RPMI7951 (cell line): ENCODE measurements around the gene MAP3K20. TPM values are rescaled to one million over a fixed set of nuclear protein-coding genes. Genes with fewer than 3 reads are reported as not detected.
"Not testable (repeated sequence)": the region's sequence is repeated elsewhere in the genome, so short reads cannot be mapped to it uniquely, and the experiment has no call there.

ENCODE experiments used
- DNase-seq: peaks from one replicate; pipeline ENCODE4 v3.0.0-alpha.2; 2012; ENCODE audit warnings: low read depth
- total RNA-seq: library from RNA; depleted of rRNA; stranded (reverse); fragments of >200 nt; shearing (Covaris generic); gene quantifications from 2 replicates; pipeline ENCODE4 v1.2.3, GENCODE V29; 2014

Gene MAP3K20
- total RNA-seq, 1 experiment from 2014 or later = 46.0 TPM

GRCh38 chr2:173087214-173087581 is 11.6 kb downstream of the MAP3K20 start:
- DNase-seq = no peak

- DNase-seq = no peak
Observed at GRCh38 chr2:173087793-173088496, 12.3 kb downstream of the MAP3K20 start.

GRCh38 chr2:173090276-173090877 is 14.7 kb downstream of the MAP3K20 start:
- no peak for DNase-seq

GRCh38 chr2:173090973-173091660 is 15.5 kb downstream of the MAP3K20 start:
- DNase-seq = no peak

GRCh38 chr2:173091910-173092309 is 16.3 kb downstream of the MAP3K20 start:
- DNase-seq = no peak

GRCh38 chr2:173092844-173093402 is 17.3 kb downstream of the MAP3K20 start:
- no peak for DNase-seq

- DNase-seq = not testable (repeated sequence)
Observed at GRCh38 chr2:173093617-173094016, 18.0 kb downstream of the MAP3K20 start.

- DNase-seq = no peak
Observed at GRCh38 chr2:173094731-173095130, 19.1 kb downstream of the MAP3K20 start.

- no peak for DNase-seq
Observed at GRCh38 chr2:173095356-173095755, 19.7 kb downstream of the MAP3K20 start.

- DNase-seq = no peak
Observed at GRCh38 chr2:173099271-173099670, 23.6 kb downstream of the MAP3K20 start.

GRCh38 chr2:173099804-173100203 is 24.2 kb downstream of the MAP3K20 start:
- no peak for DNase-seq

GRCh38 chr2:173101687-173102086 is 26.0 kb downstream of the MAP3K20 start:
- no peak for DNase-seq

- no peak for DNase-seq
Observed at GRCh38 chr2:173104156-173104555, 28.5 kb downstream of the MAP3K20 start.

- no peak for DNase-seq
Observed at GRCh38 chr2:173106959-173107628, 31.4 kb downstream of the MAP3K20 start.

- no peak for DNase-seq
Observed at GRCh38 chr2:173107629-173108022, 32.0 kb downstream of the MAP3K20 start.

- DNase-seq = peak; percentile 50
Observed at GRCh38 chr2:173109253-173110188, 33.9 kb downstream of the MAP3K20 start.

- DNase-seq = no peak
Observed at GRCh38 chr2:173117678-173118077, 42.0 kb downstream of the MAP3K20 start.

GRCh38 chr2:173118395-173118794 is 42.7 kb downstream of the MAP3K20 start:
- DNase-seq = no peak

- no peak for DNase-seq
Observed at GRCh38 chr2:173119069-173119807, 43.6 kb downstream of the MAP3K20 start.

GRCh38 chr2:173119944-173120343 is 44.3 kb downstream of the MAP3K20 start:
- no peak for DNase-seq
